SK-N-SH (cell line): ENCODE data around the gene TELO2.

Source experiments
- EP300 ChIP-seq, 2 experiments: IDR thresholded peaks; 2 replicates each; pipeline versions ENCODE4 v1.4.0 to v1.6.1; 2012; ENCODE audit warnings: borderline replicate concordance in 1 of 2, low read depth in 1 of 2, low read length in 1 of 2
- EZH2phosphoT487 ChIP-seq: fragments of 200-600 bp; sonication (generic); IDR thresholded peaks from 2 replicates; pipeline ENCODE4 v1.6.1; 2017; ENCODE audit warnings: low read depth, mixed run types, mild to moderate bottlenecking, antibody characterized with exemption, moderate library complexity, borderline replicate concordance
- JUND ChIP-seq: IDR thresholded peaks from 2 replicates; pipeline ENCODE4 v1.4.0; 2012
- SIN3A ChIP-seq: IDR thresholded peaks from 2 replicates; pipeline ENCODE4 v1.6.1; 2012; ENCODE audit warnings: low read depth, mild to moderate bottlenecking, low read length, moderate library complexity, borderline replicate concordance
- SMC3 ChIP-seq: IDR thresholded peaks from 2 replicates; pipeline ENCODE4 v1.6.1; 2012; ENCODE audit warnings: low read depth, low read length, improper control_type of control experiment
- YY1 ChIP-seq: IDR thresholded peaks from 2 replicates; pipeline ENCODE4 v1.4.0; 2012; ENCODE audit warnings: low read depth, mild to moderate bottlenecking
- TF ChIP-seq, protein P1 (sequence below): IDR thresholded peaks from 2 replicates; pipeline ENCODE4; 2012
- TF ChIP-seq, protein P2 (sequence below): fragments of 200-600 bp; sonication (generic); IDR thresholded peaks from 2 replicates; pipeline ENCODE4 v1.6.1; 2017; ENCODE audit warnings: antibody characterized with exemption, mild to moderate bottlenecking, moderate library complexity
- TF ChIP-seq, protein P3 (sequence below): IDR thresholded peaks from 2 replicates; pipeline ENCODE4 v1.6.1; 2012; ENCODE audit warnings: mild to moderate bottlenecking, low read depth, low read length, moderate library complexity

DNA sequence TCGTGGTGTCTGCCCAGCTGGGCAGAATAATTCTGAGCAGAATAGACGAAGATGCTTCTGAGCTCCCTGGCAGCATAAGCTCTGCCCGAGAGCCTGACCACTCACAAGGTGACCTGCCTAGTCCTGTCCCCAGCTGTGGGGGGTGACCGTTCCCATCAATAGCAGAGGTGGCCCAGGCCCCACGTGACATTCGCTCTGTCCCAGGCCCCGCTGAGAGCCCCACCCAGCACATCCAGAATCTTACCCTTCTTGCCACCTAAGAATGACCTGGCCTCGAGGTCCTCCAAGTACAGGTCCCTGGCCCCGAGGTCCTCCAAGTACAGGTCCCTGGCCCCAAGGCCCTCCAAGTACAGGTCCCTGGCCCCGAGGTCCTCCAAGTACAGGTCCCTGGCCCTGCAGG, 39.6 kb downstream of the TELO2 start:
- TF ChIP-seq, protein P1, sequence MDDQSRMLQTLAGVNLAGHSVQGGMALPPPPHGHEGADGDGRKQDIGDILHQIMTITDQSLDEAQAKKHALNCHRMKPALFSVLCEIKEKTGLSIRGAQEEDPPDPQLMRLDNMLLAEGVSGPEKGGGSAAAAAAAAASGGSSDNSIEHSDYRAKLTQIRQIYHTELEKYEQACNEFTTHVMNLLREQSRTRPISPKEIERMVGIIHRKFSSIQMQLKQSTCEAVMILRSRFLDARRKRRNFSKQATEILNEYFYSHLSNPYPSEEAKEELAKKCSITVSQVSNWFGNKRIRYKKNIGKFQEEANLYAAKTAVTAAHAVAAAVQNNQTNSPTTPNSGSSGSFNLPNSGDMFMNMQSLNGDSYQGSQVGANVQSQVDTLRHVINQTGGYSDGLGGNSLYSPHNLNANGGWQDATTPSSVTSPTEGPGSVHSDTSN: no peak
- TF ChIP-seq YY1 (no peak), JUND (no peak), SIN3A (no peak), EP300 (IDR thresholded peaks at IDR 0.05; ENCODE audit: borderline replicate concordance in 1 of 2, low read depth in 1 of 2, low read length in 1 of 2) (no peak), SMC3 (no peak), EZH2phosphoT487 (no peak)
- TF ChIP-seq, protein P2, sequence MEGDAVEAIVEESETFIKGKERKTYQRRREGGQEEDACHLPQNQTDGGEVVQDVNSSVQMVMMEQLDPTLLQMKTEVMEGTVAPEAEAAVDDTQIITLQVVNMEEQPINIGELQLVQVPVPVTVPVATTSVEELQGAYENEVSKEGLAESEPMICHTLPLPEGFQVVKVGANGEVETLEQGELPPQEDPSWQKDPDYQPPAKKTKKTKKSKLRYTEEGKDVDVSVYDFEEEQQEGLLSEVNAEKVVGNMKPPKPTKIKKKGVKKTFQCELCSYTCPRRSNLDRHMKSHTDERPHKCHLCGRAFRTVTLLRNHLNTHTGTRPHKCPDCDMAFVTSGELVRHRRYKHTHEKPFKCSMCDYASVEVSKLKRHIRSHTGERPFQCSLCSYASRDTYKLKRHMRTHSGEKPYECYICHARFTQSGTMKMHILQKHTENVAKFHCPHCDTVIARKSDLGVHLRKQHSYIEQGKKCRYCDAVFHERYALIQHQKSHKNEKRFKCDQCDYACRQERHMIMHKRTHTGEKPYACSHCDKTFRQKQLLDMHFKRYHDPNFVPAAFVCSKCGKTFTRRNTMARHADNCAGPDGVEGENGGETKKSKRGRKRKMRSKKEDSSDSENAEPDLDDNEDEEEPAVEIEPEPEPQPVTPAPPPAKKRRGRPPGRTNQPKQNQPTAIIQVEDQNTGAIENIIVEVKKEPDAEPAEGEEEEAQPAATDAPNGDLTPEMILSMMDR: no peak
- TF ChIP-seq, protein P3, sequence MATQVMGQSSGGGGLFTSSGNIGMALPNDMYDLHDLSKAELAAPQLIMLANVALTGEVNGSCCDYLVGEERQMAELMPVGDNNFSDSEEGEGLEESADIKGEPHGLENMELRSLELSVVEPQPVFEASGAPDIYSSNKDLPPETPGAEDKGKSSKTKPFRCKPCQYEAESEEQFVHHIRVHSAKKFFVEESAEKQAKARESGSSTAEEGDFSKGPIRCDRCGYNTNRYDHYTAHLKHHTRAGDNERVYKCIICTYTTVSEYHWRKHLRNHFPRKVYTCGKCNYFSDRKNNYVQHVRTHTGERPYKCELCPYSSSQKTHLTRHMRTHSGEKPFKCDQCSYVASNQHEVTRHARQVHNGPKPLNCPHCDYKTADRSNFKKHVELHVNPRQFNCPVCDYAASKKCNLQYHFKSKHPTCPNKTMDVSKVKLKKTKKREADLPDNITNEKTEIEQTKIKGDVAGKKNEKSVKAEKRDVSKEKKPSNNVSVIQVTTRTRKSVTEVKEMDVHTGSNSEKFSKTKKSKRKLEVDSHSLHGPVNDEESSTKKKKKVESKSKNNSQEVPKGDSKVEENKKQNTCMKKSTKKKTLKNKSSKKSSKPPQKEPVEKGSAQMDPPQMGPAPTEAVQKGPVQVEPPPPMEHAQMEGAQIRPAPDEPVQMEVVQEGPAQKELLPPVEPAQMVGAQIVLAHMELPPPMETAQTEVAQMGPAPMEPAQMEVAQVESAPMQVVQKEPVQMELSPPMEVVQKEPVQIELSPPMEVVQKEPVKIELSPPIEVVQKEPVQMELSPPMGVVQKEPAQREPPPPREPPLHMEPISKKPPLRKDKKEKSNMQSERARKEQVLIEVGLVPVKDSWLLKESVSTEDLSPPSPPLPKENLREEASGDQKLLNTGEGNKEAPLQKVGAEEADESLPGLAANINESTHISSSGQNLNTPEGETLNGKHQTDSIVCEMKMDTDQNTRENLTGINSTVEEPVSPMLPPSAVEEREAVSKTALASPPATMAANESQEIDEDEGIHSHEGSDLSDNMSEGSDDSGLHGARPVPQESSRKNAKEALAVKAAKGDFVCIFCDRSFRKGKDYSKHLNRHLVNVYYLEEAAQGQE: no peak
